ENCODE data around the gene NINJ2. TPM values are rescaled to one million over a fixed set of nuclear protein-coding genes. Genes with fewer than 3 reads are reported as not detected.

NINJ2 gene
- total RNA-seq, 4 donors from 2014 or later: 3.8 to 8.3 (median 5.2) TPM; not detected in 1

DNA sequence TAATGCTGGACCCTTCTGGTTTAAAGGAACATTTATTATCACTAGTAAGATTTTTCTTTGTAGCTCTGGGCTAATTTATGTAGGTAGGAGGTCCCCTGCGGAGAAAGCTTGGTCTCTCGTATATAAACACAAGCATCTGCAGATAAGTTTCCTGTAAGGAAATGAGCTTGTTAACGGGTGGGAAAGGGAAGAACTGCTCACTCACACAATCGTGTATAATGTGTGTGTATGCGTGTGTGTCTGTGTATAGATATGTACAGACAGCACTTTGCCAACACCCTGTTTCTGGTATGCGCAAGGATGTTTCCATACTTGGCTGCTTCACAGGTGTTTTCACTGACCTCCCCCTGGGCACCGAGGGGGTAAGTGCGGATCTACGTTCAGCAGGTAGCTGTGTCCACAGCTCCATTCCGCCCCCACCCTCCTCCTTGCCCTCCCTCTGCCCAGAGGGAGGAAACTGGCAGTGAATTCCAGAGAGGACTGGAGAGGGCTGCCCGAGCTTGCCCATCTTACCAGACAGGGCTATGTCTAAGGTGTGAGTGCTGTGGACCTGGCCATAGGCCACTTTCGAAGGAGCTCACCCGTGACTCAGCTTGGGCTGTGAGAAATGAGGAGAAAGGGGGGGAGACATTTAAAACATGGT is 65.2 kb downstream of the NINJ2 start:
- TF ChIP-seq, protein P1, sequence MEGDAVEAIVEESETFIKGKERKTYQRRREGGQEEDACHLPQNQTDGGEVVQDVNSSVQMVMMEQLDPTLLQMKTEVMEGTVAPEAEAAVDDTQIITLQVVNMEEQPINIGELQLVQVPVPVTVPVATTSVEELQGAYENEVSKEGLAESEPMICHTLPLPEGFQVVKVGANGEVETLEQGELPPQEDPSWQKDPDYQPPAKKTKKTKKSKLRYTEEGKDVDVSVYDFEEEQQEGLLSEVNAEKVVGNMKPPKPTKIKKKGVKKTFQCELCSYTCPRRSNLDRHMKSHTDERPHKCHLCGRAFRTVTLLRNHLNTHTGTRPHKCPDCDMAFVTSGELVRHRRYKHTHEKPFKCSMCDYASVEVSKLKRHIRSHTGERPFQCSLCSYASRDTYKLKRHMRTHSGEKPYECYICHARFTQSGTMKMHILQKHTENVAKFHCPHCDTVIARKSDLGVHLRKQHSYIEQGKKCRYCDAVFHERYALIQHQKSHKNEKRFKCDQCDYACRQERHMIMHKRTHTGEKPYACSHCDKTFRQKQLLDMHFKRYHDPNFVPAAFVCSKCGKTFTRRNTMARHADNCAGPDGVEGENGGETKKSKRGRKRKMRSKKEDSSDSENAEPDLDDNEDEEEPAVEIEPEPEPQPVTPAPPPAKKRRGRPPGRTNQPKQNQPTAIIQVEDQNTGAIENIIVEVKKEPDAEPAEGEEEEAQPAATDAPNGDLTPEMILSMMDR (IDR thresholded peaks at IDR 0.05): no peak
- no peak for TF ChIP-seq POLR2A (IDR thresholded peaks at IDR 0.05)
- no peaks in the 10 kb centered on the region for H3K36me3 ChIP-seq
- no peak overlapping the region for H3K4me3 ChIP-seq
- H3K9me3 ChIP-seq: no peaks in the 10 kb centered on the region
- DNase-seq: no peak
- no peak overlapping the region for H3K27ac ChIP-seq
- no peaks in the 10 kb centered on the region for H3K27me3 ChIP-seq
- H3K4me1 ChIP-seq: no peaks in the 10 kb centered on the region

DNA sequence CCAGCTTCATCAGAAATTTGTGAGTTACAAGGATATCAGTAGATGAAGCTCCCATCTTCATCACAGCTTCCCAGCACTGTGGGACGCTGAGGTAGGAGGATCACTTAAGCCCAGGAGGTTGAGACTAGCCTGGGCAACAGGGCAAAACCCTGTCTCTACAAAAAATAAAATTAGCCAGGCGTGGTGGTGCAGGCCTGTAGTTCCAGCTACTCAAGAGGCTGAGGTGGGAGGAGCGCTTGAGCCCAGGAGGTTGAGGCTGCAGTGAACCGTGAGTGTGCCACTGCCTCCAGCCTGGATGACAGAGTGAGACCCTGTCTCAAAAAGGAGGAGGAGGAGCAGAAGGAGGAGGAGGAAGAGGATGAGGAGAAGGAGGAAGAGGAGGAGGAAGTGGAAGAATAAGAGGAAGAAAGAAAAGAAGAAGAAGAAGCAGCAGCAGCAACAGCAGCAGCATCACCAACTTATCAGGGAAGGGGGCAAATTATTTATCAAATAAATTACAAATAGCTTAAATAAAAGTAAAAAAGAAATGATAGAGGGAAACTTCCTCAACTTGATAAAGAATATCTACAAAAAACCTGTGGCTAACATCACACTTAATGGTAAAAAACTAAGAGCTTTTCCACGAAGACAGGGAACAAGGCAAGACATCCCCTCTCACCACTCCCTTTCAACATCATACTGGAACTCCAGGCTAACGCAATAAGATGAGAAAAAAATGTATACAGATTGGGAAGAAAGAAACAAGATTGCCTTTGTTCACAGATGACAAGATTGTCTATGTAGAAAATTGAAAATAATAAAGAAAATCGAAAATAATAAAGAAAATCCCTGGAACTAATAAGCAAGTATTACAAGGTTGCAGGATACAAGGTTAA is 69.6 kb downstream of the NINJ2 start:
- Histone ChIP-seq H3K27me3 (no peaks in the 10 kb centered on the region), H3K4me1 (no peaks in the 10 kb centered on the region), H3K9me3 (no peaks in the 10 kb centered on the region), H3K36me3 (no peaks in the 10 kb centered on the region), H3K4me3 (no peak overlapping the region), H3K27ac (no peak overlapping the region)
- peak in 2 of 3 donors; percentile 3 to 21 for DNase-seq
- TF ChIP-seq POLR2A (IDR thresholded peaks at IDR 0.05): no peak
- TF ChIP-seq, protein P1 (IDR thresholded peaks at IDR 0.05): no peak

GRCh38 chr12:592024-592505 is 71.2 kb downstream of the NINJ2 start:
- Histone ChIP-seq H3K27me3 (no peaks in the 10 kb centered on the region), H3K36me3 (no peaks in the 10 kb centered on the region), H3K4me1 (no peaks in the 10 kb centered on the region), H3K27ac (no peak overlapping the region), H3K9me3 (no peaks in the 10 kb centered on the region), H3K4me3 (no peak overlapping the region)
- TF ChIP-seq, protein P1 (IDR thresholded peaks at IDR 0.05): no peak
- TF ChIP-seq POLR2A (IDR thresholded peaks at IDR 0.05): no peak
- peak in 2 of 3 donors; percentile 6 to 23 for DNase-seq

DNA sequence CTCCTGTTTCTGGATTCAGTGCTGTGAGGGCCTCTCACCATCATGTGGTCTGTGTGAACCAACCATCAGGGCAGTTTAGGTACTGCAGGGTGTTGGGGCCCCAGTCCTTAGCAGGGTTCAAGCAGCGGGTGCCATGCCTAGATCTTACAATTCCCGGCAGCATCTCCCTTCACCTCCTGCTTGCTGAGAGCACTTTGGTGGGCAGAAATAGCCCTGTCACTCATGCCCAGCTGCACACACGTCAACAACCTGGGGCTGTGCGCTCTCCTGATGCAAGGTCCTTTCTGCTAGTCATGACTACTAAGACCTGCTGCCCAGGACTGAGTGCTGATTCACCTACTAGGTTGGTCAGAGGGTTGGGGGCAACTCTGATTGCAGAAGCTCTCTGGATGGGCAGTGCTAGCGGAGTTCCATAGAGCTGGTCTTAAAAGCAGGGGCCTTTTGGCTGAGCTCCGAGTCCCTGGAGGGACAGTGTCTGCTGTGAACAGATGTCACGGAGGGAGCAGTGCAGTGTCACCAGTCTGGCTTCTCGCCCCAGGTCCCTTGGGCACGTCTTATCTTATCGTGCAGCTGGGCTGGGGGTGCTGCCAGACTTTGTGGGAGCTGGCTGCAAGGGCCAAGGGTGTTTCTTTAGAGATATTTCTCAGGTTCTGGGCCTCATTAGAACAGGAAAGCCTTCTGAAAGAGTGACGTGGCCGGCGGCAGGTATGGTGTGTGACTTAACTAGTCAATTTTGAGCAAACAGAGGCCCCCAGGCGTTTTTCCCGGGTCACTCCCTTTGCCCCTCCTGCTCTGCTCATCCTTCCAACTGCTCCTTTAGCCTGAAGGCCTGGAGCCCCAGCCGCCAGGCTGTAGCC is 71.8 kb downstream of the NINJ2 start:
- no peaks in the 10 kb centered on the region for H3K36me3 ChIP-seq
- peak in 2 of 3 donors; percentile 18 to 42 for DNase-seq
- H3K4me3 ChIP-seq: no peak overlapping the region

More for the DNA sequence above, 71.8 kb downstream of the NINJ2 start:
- TF ChIP-seq, protein P1 (IDR thresholded peaks at IDR 0.05): no peak
- TF ChIP-seq POLR2A (IDR thresholded peaks at IDR 0.05): no peak
- Histone ChIP-seq H3K27ac (no peak overlapping the region), H3K9me3 (no peaks in the 10 kb centered on the region), H3K4me1 (no peaks in the 10 kb centered on the region), H3K27me3 (no peaks in the 10 kb centered on the region)
